Transverse colon (tissue), 4 donors: ENCODE results near the gene PCBP3. TPM values are rescaled to one million over a fixed set of nuclear protein-coding genes. Genes with fewer than 3 reads are reported as not detected.

Experiments
- DNase-seq: peaks from one replicate; pipeline ENCODE4 v3.0.0-alpha.2; 2019
- H3K27ac ChIP-seq, 4 donors: fragments of 200-600 bp; sonication (generic); 2 replicates each; pipeline ENCODE4 v1.5.1; 2016 to 2018; ENCODE audit warnings: inconsistent platforms in 4 of 4
- H3K27me3 ChIP-seq: fragments of 200-600 bp; sonication (generic); 2 replicates; pipeline ENCODE4 v1.5.1; 2017; ENCODE audit warnings: inconsistent platforms
- H3K36me3 ChIP-seq, 4 donors: fragments of 200-600 bp; sonication (generic); 2 replicates each; pipeline ENCODE4 v1.5.1; 2017 to 2019; ENCODE audit warnings: inconsistent platforms in 4 of 4
- H3K4me1 ChIP-seq, 4 donors: fragments of 200-600 bp; sonication (generic); 2 replicates each; pipeline ENCODE4 v1.5.1; 2017 to 2020; ENCODE audit warnings: inconsistent platforms in 4 of 4
- H3K4me3 ChIP-seq, 4 donors: fragments of 200-600 bp; sonication (generic); 1 replicate in 1 of 4; 2 replicates in 3 of 4; pipeline versions ENCODE4 v1.5.1 to v1.6.1; 2017 to 2019; ENCODE audit warnings: inconsistent platforms in 4 of 4
- H3K9me3 ChIP-seq, 2 donors: fragments of 200-600 bp; sonication (generic); 2 replicates each; pipeline ENCODE4 v1.5.1; 2017 to 2019; ENCODE audit warnings: inconsistent platforms in 2 of 2
- EP300 ChIP-seq: sonication (generic); formaldehyde crosslinking; IDR thresholded peaks from one replicate; pipeline ENCODE4 v1.6.1; 2017; ENCODE audit warnings: antibody characterized with exemption, low read depth
- POLR2A ChIP-seq: fragments of 450-650 bp; IDR thresholded peaks from one replicate; pipeline ENCODE4 v1.6.1; 2016; ENCODE audit warnings: antibody characterized with exemption, mild to moderate bottlenecking, moderate library complexity
- POLR2AphosphoS5 ChIP-seq, 3 donors: sonication (generic); formaldehyde crosslinking; IDR thresholded peaks; one replicate each; pipeline ENCODE4 v1.6.1; 2016; ENCODE audit warnings: antibody characterized with exemption in 3 of 3
- WGBS, 2 donors: methylation state at CpG; one replicate each; pipeline ENCODE4 v1.1.5; 2018; ENCODE audit warnings: low coverage in 1 of 2; 5-methylcytosine and 5-hydroxymethylcytosine counted together
- in situ Hi-C, 4 donors: fragments of 200-750 bp; cut with MboI; loops; one replicate each; pipeline versions ENCODE4 v1.15.0 to v1.15.1; 2017; ENCODE audit warnings: low sequenced_read_pairs in 3 of 4, low pct_ligation_motif_present in 1 of 4, low pct_unique_long_range_greater_than_20kb in 1 of 4
- intact Hi-C: fragments of 100-400 bp; cut with DNase I; formaldehyde crosslinking; loops from one replicate; pipeline ENCODE4 v1.15.1; 2023; ENCODE audit warnings: low total_unique reads
- total RNA-seq, 4 donors: library from RNA; depleted of rRNA; stranded (reverse); fragments of >200 nt; gene quantifications; one replicate each; pipeline ENCODE4 v1.1.0, GENCODE V29; 2016
- TF ChIP-seq, protein P1 (sequence below), 5 experiments: fragments of 200-600 bp in 3 of 5; fragments of 450-650 bp in 2 of 5; sonication (generic) in 3 of 5; IDR thresholded peaks; 1 replicate in 2 of 5; 2 replicates in 3 of 5; pipeline ENCODE4 v1.5.1; 2016 to 2017; ENCODE audit warnings: antibody characterized with exemption in 5 of 5, inconsistent platforms in 3 of 5, mild to moderate bottlenecking in 2 of 5, moderate library complexity in 1 of 5

PCBP3 gene
- total RNA-seq, 4 donors from 2014 or later = 0.80 to 7.8 (median 5.3) TPM

DNA sequence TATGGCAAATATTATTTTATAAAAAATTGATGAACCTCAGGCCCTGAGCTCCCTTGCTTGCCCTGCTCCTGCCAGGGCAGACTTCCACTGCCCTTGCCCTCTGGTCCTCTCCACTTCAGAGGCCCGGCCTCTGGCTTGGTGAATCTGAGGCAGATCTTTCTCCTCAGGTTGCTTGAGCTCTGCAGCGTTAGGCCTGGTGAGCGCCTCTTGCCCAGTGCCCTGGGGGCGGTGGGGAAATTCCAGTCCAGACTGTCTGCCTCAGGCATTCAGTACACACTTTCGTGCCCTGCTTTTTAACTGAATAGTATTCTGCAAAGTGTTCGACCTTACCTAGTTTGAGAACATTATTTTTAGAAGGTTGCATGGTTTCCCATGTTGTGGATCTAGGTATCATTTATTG lies 98.2 kb downstream of the PCBP3 start:
- 63 to 67% methylated on average over 1 to 6 of the region's 6 CpGs for WGBS, 2 donors
- Histone ChIP-seq H3K27me3 (no peaks in the 10 kb centered on the region), H3K9me3 (no peaks in the 10 kb centered on the region), H3K4me1 (no peaks in the 10 kb centered on the region), H3K27ac (no peak overlapping the region), H3K36me3 (no peaks in the 10 kb centered on the region), H3K4me3 (no peak overlapping the region)
- in situ Hi-C loops (no loop called here), intact Hi-C loops (no loop called here)
- TF ChIP-seq POLR2A (no peak), EP300 (no peak), POLR2AphosphoS5 (IDR thresholded peaks at IDR 0.05) (no peak)
- TF ChIP-seq, protein P1, sequence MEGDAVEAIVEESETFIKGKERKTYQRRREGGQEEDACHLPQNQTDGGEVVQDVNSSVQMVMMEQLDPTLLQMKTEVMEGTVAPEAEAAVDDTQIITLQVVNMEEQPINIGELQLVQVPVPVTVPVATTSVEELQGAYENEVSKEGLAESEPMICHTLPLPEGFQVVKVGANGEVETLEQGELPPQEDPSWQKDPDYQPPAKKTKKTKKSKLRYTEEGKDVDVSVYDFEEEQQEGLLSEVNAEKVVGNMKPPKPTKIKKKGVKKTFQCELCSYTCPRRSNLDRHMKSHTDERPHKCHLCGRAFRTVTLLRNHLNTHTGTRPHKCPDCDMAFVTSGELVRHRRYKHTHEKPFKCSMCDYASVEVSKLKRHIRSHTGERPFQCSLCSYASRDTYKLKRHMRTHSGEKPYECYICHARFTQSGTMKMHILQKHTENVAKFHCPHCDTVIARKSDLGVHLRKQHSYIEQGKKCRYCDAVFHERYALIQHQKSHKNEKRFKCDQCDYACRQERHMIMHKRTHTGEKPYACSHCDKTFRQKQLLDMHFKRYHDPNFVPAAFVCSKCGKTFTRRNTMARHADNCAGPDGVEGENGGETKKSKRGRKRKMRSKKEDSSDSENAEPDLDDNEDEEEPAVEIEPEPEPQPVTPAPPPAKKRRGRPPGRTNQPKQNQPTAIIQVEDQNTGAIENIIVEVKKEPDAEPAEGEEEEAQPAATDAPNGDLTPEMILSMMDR (IDR thresholded peaks at IDR 0.05) = no peak
- DNase-seq = no peak

DNA sequence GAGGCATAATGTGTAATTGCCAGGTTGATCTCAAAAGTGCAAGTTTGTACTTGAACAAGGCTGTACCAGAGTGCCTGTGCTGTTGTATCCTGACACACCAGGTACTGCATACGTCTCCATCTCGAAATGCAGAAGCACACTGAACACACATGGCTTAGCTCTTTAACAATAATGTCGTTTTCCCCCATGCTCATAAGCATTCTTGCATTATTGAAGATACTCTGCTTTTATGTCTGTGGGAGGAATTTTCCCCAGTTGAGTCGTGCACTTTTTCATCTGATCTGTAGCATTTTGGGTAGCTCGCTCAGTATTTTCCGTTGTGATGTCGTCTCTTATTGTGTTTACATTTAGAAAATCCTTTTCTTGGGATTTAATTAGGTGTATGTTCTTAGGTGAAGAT lies 98.7 kb downstream of the PCBP3 start:
- H3K36me3 ChIP-seq = no peaks in the 10 kb centered on the region
- H3K27ac ChIP-seq = no peak overlapping the region
- H3K9me3 ChIP-seq = no peaks in the 10 kb centered on the region
- intact Hi-C loops = no loop called here
- no peaks in the 10 kb centered on the region for H3K27me3 ChIP-seq
- no peaks in the 10 kb centered on the region for H3K4me1 ChIP-seq
- TF ChIP-seq EP300 (no peak), POLR2AphosphoS5 (IDR thresholded peaks at IDR 0.05) (no peak), POLR2A (no peak)
- TF ChIP-seq, protein P1 (IDR thresholded peaks at IDR 0.05) = no peak
- in situ Hi-C loops = no loop called here
- H3K4me3 ChIP-seq = no peak overlapping the region
- no peak for DNase-seq
- WGBS, 2 donors = 82 to 90% methylated on average over 5 to 7 of the region's 7 CpGs

DNA sequence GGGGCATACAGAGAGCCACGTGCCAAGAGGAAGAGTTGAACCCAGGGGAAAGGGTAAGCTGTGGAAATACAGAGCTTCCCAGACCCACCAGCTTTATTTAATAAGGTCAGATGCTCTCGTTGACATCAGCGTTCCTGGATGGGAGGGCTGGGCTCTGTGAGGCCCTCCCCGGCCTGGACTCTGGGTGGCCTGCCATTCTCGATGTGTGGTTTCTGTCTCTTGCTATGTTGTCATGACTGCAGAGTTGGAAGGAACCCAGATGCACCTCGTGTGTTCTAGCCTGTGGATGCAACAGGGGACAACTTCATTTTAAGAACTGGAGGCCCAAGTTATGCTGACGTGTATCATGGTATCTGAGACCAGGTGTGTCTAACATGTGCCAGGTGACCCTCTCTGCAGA lies 101.7 kb downstream of the PCBP3 start:
- in situ Hi-C loops (no loop called here), intact Hi-C loops (no loop called here)
- no peak for TF ChIP-seq POLR2AphosphoS5 (IDR thresholded peaks at IDR 0.05)
- TF ChIP-seq, protein P1 (IDR thresholded peaks at IDR 0.05) = no peak
- no peak overlapping the region for H3K27ac ChIP-seq
- H3K9me3 ChIP-seq = no peaks in the 10 kb centered on the region
- H3K4me3 ChIP-seq = no peak overlapping the region
- no peaks in the 10 kb centered on the region for H3K27me3 ChIP-seq
- WGBS, 2 donors = 63% methylated on average over 7 of the region's 7 CpGs; no CpG with 5 or more reads in 1 of the 2 donors
- H3K4me1 ChIP-seq = no peaks in the 10 kb centered on the region
- no peaks in the 10 kb centered on the region for H3K36me3 ChIP-seq
- no peak for DNase-seq

DNA sequence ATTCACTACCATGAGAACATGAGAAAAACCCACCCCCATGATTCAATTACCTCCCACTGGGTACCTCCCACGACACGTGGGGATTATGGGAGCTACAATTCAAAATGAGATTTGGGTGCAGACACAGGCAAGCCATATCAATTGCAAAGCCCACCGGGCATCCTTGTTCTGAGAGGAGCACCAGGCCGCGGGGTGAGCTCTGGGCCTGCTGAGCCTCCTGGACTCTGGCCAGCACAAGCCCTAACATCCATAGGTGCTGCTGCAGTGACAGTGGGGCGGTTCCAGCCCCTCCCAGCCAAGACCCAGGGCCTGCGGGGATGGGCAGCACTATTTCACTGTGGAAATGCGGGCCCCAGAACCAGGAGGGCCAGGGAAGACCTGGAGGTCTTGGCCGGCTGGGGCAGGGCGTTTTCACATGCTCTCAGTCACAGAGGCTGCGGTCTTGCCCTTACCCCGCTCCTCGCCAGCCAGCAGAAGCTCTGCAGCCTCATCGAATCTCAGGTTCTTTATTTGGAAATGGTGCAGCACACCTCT lies 103.8 kb downstream of the PCBP3 start:
- Histone ChIP-seq H3K27ac (no peak overlapping the region), H3K4me1 (no peaks in the 10 kb centered on the region), H3K4me3 (no peak overlapping the region), H3K9me3 (no peaks in the 10 kb centered on the region), H3K36me3 (no peaks in the 10 kb centered on the region), H3K27me3 (no peaks in the 10 kb centered on the region)
- no peak for DNase-seq
- in situ Hi-C loops (no loop called here), intact Hi-C loops (no loop called here)
- WGBS, 2 donors = 76% methylated on average over 12 of the region's 14 CpGs; no CpG with 5 or more reads in 1 of the 2 donors
- TF ChIP-seq POLR2A (no peak), POLR2AphosphoS5 (IDR thresholded peaks at IDR 0.05) (no peak), EP300 (no peak)
- TF ChIP-seq, protein P1 (IDR thresholded peaks at IDR 0.05) = no peak
